Measurements from ENCODE around the gene CSRNP2. TPM values are rescaled to one million over a fixed set of nuclear protein-coding genes. Genes with fewer than 3 reads are reported as not detected.

The CSRNP2 gene
- total and polyA plus RNA-seq, 2 of the 8 experiments (the other 6 are each of a cell fraction or from before 2014, with no cell fraction given), result 13.7 to 34.0 TPM

- H2BK15ac ChIP-seq (ENCODE audit: low read length), result no peak overlapping the region
- no peak overlapping the region for H2BK5ac ChIP-seq (ENCODE audit: low read depth, low read length)
- H3K9me3 ChIP-seq (ENCODE audit: insufficient read depth in 2 of 2, low read depth in 1 of 2, low read length in 1 of 2), result no peaks in the 10 kb centered on the region
- H3K23ac ChIP-seq (ENCODE audit: insufficient read length), result no peak overlapping the region
- H4K8ac ChIP-seq (ENCODE audit: extremely low read depth, insufficient read depth, low read length), result no peak overlapping the region; the same call in 1 of the 2 replicates
- peaks cover 15 to 87% of the 10 kb centered on the region in 2 experiments for H3K79me2 ChIP-seq (ENCODE audit: control insufficient read depth in 1 of 2, insufficient read depth in 2 of 2, low read length in 2 of 2)
- H3K4ac ChIP-seq (replicated peaks; ENCODE audit: insufficient read length, low read depth, low read length), result no peak overlapping the region
- 90% methylated on average over 2 of the region's 2 CpGs; no CpG with 5 or more reads in 1 of the 2 experiments for WGBS, 2 experiments (ENCODE audit: extremely low coverage in 1 of 2, insufficient coverage in 1 of 2, insufficient read length in 1 of 2, insufficient replicate concordance in 2 of 2, low coverage in 1 of 2, low lambda C conversion rate in 2 of 2, missing lambda C conversion rate in 1 of 2)
- FAIRE-seq (no peak), DNase-seq (ENCODE audit: low read depth in 1 of 2, low spot score in 2 of 2) (no peak)
- no peak overlapping the region for H3K4me2 ChIP-seq (ENCODE audit: insufficient read depth in 1 of 2, low read depth in 2 of 2, low read length in 2 of 2)
- H4K5ac ChIP-seq (ENCODE audit: insufficient read length, low read depth, low read length), result no peak overlapping the region
- ChIA-PET POLR2A (ENCODE audit: partially characterized antibody) (interaction anchor here (0.9 to 1.0 kb wide), 3 partner anchors 11 to 49 kb away, joined by 3 to 5 read pairs (median 4); no protein-coding TSS in a partner anchor), CTCF (ENCODE audit: partially characterized antibody) (interaction anchor here (0.7 to 1.6 kb wide), 3 partner anchors 16 to 256 kb away, joined by 3 to 4 read pairs (median 3); partner anchors contain the start of gene ATF1)
- no peak overlapping the region for H4K91ac ChIP-seq (replicated peaks; ENCODE audit: insufficient read length, low read length)
- no peaks in the 10 kb centered on the region for H3K27me3 ChIP-seq (replicated peaks in 1 of 4; ENCODE audit: control insufficient read depth in 3 of 4, extremely low read depth in 1 of 4, insufficient read depth in 3 of 4, low read length in 3 of 4)
- H2BK120ac ChIP-seq (replicated peaks; ENCODE audit: low read depth, low read length), result no peak overlapping the region
- peaks cover 4% of the 10 kb centered on the region; the same call in 1 of the 2 replicates for H3K79me1 ChIP-seq (ENCODE audit: low read depth, low read length)
- peaks cover 2 to 5% (median 4%) of the 10 kb centered on the region in 4 experiments; a peak in 6 of 7 replicates for H3K4me1 ChIP-seq (replicated peaks in 1 of 4; ENCODE audit: control insufficient read depth in 3 of 4, insufficient read depth in 4 of 4, low read length in 3 of 4)
- no peak overlapping the region for H2BK12ac ChIP-seq (ENCODE audit: low read depth, low read length)
- H4K20me1 ChIP-seq (replicated peaks in 1 of 2; ENCODE audit: control insufficient read depth in 1 of 2, insufficient read depth in 2 of 2, low read length in 2 of 2), result no peaks in the 10 kb centered on the region
- no peak overlapping the region for H3K56ac ChIP-seq (replicated peaks; ENCODE audit: insufficient read length, low read depth, low read length)
- no peak overlapping the region for H3K18ac ChIP-seq (ENCODE audit: extremely low read depth, low read length)
- H3K23me2 ChIP-seq (ENCODE audit: low read depth, low read length), result peaks cover 1% of the 10 kb centered on the region; the same call in 1 of the 2 replicates
- no peak overlapping the region for H3K4me3 ChIP-seq (ENCODE audit: extremely low read depth in 1 of 4, insufficient read depth in 2 of 4, low read depth in 3 of 4, low read length in 4 of 4)
- no peak overlapping the region for H3K14ac ChIP-seq (ENCODE audit: insufficient read length)
- H2BK20ac ChIP-seq (ENCODE audit: low read length), result no peak overlapping the region
- H3K27ac ChIP-seq (ENCODE audit: low read depth, low read length), result no peak overlapping the region
- no peaks in the 10 kb centered on the region for H3K36me3 ChIP-seq (ENCODE audit: control insufficient read depth in 2 of 4, insufficient read depth in 4 of 4, low read length in 3 of 4)
- no peak overlapping the region for H2AK5ac ChIP-seq (ENCODE audit: low read depth, low read length)
- no peak overlapping the region for H2AFZ ChIP-seq (ENCODE audit: low read length)
- H3K9ac ChIP-seq (replicated peaks in 1 of 4; ENCODE audit: extremely low read depth in 1 of 4, low read depth in 3 of 4, low read length in 3 of 4), result no peak overlapping the region
- no peak for TF ChIP-seq FOSL1 (IDR thresholded peaks at IDR 0.05; ENCODE audit: insufficient read depth, low read depth, low read length)
- TF ChIP-seq E2F6 (IDR thresholded peaks at IDR 0.05), result no peak
- no peak for TF ChIP-seq NRF1 (IDR thresholded peaks at IDR 0.05; ENCODE audit: low read depth, low read length)
- TF ChIP-seq ASH2L (IDR thresholded peaks at IDR 0.05; ENCODE audit: low read length), result no peak
- TF ChIP-seq YY1 (IDR thresholded peaks at IDR 0.05; ENCODE audit: low read depth, low read length), result no peak
- no peak for TF ChIP-seq RBBP5 (IDR thresholded peaks at IDR 0.05; ENCODE audit: borderline replicate concordance, low read depth, low read length)
- no peak for TF ChIP-seq SP2 (IDR thresholded peaks at IDR 0.05; ENCODE audit: low read length)
- no peak for TF ChIP-seq GTF2F1 (IDR thresholded peaks at IDR 0.05; ENCODE audit: borderline replicate concordance, low read depth, low read length)
- TF ChIP-seq SAP30 (IDR thresholded peaks at IDR 0.05; ENCODE audit: insufficient read depth, insufficient replicate concordance, low read length), result no peak
- TF ChIP-seq RAD21 (IDR thresholded peaks at IDR 0.05 in 1 of 2, conservative IDR thresholded peaks at IDR 0.05 in 1 of 2; ENCODE audit: low read depth in 2 of 2, low read length in 2 of 2), result no peak
- TF ChIP-seq CHD1 (IDR thresholded peaks at IDR 0.05; ENCODE audit: low read depth, low read length), result no peak
Measured at GRCh38 chr12:51019927-51020326, 63.5 kb downstream of the CSRNP2 start.
